ENCODE measurements around the gene ANO6. TPM values are rescaled to one million over a fixed set of nuclear protein-coding genes. Genes with fewer than 3 reads are reported as not detected.

ANO6 gene
- polyA plus RNA-seq, 4 donors = 19.9 to 63.3 (median 29.8) TPM

- FAIRE-seq (no peak), DNase-seq (peak; percentile 49 to 79)
- WGBS, 3 donors = 0 to 1% (median 0%) methylated on average over 64 to 70 of the region's 70 CpGs
- Histone ChIP-seq H3K27me3 (ENCODE audit: control insufficient read depth in 3 of 3, insufficient read depth in 3 of 3, low read length in 3 of 3) (no peaks in the 10 kb centered on the region), H3K36me3 (ENCODE audit: control insufficient read depth in 3 of 3, insufficient read depth in 2 of 3, low read depth in 1 of 3, low read length in 3 of 3) (no peaks in the 10 kb centered on the region), H3K4me3 (ENCODE audit: low read depth in 1 of 3, low read length in 3 of 3) (peak overlapping the region; percentile 62 to 98 (median 92)), H3K4me1 (ENCODE audit: control insufficient read depth in 3 of 3, insufficient read depth in 2 of 3, low read depth in 1 of 3, low read length in 2 of 3) (peaks cover 6 to 28% (median 9%) of the 10 kb centered on the region in 3 donors), H3K27ac (ENCODE audit: low read depth in 1 of 3, low read length in 2 of 3) (peak overlapping the region; percentile 91 to 99 (median 95)), H3K9me3 (ENCODE audit: control insufficient read depth in 2 of 2, insufficient read depth in 1 of 2, low read depth in 1 of 2, low read length in 1 of 2) (no peaks in the 10 kb centered on the region)
These were observed 511 bp downstream of the ANO6 start for GRCh38 chr12:45216230-45216982.

DNA sequence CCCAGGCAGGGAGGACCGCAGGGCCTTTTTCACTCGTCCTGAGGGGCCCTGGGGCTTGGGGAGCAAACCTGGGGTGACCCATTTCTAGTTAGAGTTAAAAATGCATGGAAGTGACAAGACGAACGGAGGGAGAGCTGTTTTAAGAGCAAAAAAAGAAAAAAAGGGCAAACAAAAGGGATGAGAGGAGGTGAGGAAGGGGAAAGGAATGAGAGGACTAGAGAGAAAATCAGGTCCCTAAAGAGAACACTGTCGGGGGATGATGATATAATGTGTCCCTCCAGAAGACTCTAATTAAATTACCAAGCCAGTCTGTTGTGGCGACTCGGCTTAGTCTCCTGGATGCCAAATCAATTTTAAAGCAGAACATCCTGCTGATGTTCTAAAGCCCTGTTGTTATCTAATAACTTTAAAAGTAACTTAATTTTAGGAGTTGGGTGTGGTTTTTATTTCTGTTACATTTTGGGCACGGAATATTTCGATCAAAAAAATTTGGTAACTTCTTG, 1.1 kb downstream of the ANO6 start:
- Histone ChIP-seq H3K4me3 (ENCODE audit: low read depth in 1 of 3, low read length in 3 of 3) (peak overlapping the region; percentile 62 to 98 (median 92)), H3K4me1 (ENCODE audit: control insufficient read depth in 3 of 3, insufficient read depth in 2 of 3, low read depth in 1 of 3, low read length in 2 of 3) (peaks cover 6 to 28% (median 9%) of the 10 kb centered on the region in 3 donors), H3K27ac (ENCODE audit: low read depth in 1 of 3, low read length in 2 of 3) (peak overlapping the region; percentile 91 to 99 (median 95)), H3K36me3 (ENCODE audit: control insufficient read depth in 3 of 3, insufficient read depth in 2 of 3, low read depth in 1 of 3, low read length in 3 of 3) (no peaks in the 10 kb centered on the region), H3K9me3 (ENCODE audit: control insufficient read depth in 2 of 2, insufficient read depth in 1 of 2, low read depth in 1 of 2, low read length in 1 of 2) (no peaks in the 10 kb centered on the region), H3K27me3 (ENCODE audit: control insufficient read depth in 3 of 3, insufficient read depth in 3 of 3, low read length in 3 of 3) (no peaks in the 10 kb centered on the region)
- 4 to 9% (median 7%) methylated on average over 9 of the region's 9 CpGs for WGBS, 3 donors
- FAIRE-seq (no peak), DNase-seq (peak in 1 of 2 donors; percentile 18)

DNA sequence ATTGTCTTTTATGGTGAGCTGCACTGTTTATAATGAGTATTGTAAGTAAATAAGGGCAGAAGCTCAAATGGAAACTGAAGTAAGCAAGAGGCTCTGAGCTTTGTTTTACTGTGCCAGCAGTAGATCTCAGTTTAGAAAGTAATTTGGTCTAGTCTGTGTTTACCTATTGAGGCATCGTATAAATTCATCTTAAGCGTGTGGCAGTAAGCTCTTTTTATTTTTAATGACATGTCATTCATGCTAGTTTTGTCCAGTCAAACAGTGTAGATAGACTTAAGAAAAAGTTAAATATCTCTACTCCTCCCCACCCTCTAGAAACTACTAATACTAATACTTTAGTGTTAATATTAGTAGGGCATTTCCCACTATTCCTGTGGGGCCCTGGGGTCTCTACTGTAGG, 2.0 kb downstream of the ANO6 start:
- FAIRE-seq (no peak), DNase-seq (peak in 1 of 2 donors; percentile 32)
- peak overlapping the region in 2 of 3 donors; percentile 92 to 98 for H3K4me3 ChIP-seq (ENCODE audit: low read depth in 1 of 3, low read length in 3 of 3)
- no peaks in the 10 kb centered on the region for H3K9me3 ChIP-seq (ENCODE audit: control insufficient read depth in 2 of 2, insufficient read depth in 1 of 2, low read depth in 1 of 2, low read length in 1 of 2)
- no peaks in the 10 kb centered on the region for H3K36me3 ChIP-seq (ENCODE audit: control insufficient read depth in 3 of 3, insufficient read depth in 2 of 3, low read depth in 1 of 3, low read length in 3 of 3)
- H3K4me1 ChIP-seq (ENCODE audit: control insufficient read depth in 3 of 3, insufficient read depth in 2 of 3, low read depth in 1 of 3, low read length in 2 of 3) = peaks cover 6 to 28% (median 9%) of the 10 kb centered on the region in 3 donors
- no peaks in the 10 kb centered on the region for H3K27me3 ChIP-seq (ENCODE audit: control insufficient read depth in 3 of 3, insufficient read depth in 3 of 3, low read length in 3 of 3)
- 4 to 34% (median 30%) methylated on average over 2 of the region's 2 CpGs for WGBS, 3 donors
- peak overlapping the region in 2 of 3 donors; percentile 32 to 91 for H3K27ac ChIP-seq (ENCODE audit: low read depth in 1 of 3, low read length in 2 of 3)

DNA sequence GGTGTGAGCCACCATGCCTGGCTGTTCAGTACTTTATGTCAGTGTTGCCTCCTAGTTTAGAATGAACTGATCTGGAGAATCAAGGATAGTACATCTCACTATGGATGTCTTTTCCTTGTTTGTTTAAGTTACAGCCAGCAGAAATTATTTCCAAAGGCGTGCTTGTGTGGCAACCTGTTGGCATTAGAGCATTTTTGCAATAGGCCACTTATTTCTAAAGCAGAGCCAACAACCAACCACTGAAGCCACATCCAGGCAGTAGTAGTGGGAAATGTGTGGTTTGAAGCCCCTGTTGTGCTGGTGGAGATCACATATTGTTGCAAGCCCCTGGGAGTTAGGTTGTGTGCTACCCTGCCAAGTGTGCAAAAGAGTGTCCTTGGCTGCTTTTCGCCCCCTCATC, 3.7 kb downstream of the ANO6 start:
- H3K4me1 ChIP-seq (ENCODE audit: control insufficient read depth in 3 of 3, insufficient read depth in 2 of 3, low read depth in 1 of 3, low read length in 2 of 3) = peaks cover 12 to 28% (median 13%) of the 10 kb centered on the region in 3 donors
- 77 to 84% (median 77%) methylated on average over 2 of the region's 2 CpGs for WGBS, 3 donors
- no peaks in the 10 kb centered on the region for H3K36me3 ChIP-seq (ENCODE audit: control insufficient read depth in 3 of 3, insufficient read depth in 2 of 3, low read depth in 1 of 3, low read length in 3 of 3)
- H3K4me3 ChIP-seq (ENCODE audit: low read depth in 1 of 3, low read length in 3 of 3) = peak overlapping the region in 1 of 3 donors; percentile 27
- H3K27me3 ChIP-seq (ENCODE audit: control insufficient read depth in 3 of 3, insufficient read depth in 3 of 3, low read length in 3 of 3) = no peaks in the 10 kb centered on the region
- DNase-seq (no peak), FAIRE-seq (no peak)
- H3K9me3 ChIP-seq (ENCODE audit: control insufficient read depth in 2 of 2, insufficient read depth in 1 of 2, low read depth in 1 of 2, low read length in 1 of 2) = no peaks in the 10 kb centered on the region
- peak overlapping the region; percentile 5 to 55 (median 51) for H3K27ac ChIP-seq (ENCODE audit: low read depth in 1 of 3, low read length in 2 of 3)

GRCh38 chr12:45220363-45220931, 4.6 kb downstream of the ANO6 start:
- peaks cover 0 to 1% (median 0%) of the 10 kb centered on the region in 3 donors for H3K36me3 ChIP-seq (ENCODE audit: control insufficient read depth in 3 of 3, insufficient read depth in 2 of 3, low read depth in 1 of 3, low read length in 3 of 3)
- DNase-seq (peak; percentile 34 to 84), FAIRE-seq (no peak)
- no peaks in the 10 kb centered on the region for H3K9me3 ChIP-seq (ENCODE audit: control insufficient read depth in 2 of 2, insufficient read depth in 1 of 2, low read depth in 1 of 2, low read length in 1 of 2)
- H3K27ac ChIP-seq (ENCODE audit: low read depth in 1 of 3, low read length in 2 of 3) = peak overlapping the region in 1 of 3 donors; percentile 5
- no peaks in the 10 kb centered on the region for H3K27me3 ChIP-seq (ENCODE audit: control insufficient read depth in 3 of 3, insufficient read depth in 3 of 3, low read length in 3 of 3)
- H3K4me1 ChIP-seq (ENCODE audit: control insufficient read depth in 3 of 3, insufficient read depth in 2 of 3, low read depth in 1 of 3, low read length in 2 of 3) = peaks cover 12 to 28% (median 13%) of the 10 kb centered on the region in 3 donors
- H3K4me3 ChIP-seq (ENCODE audit: low read depth in 1 of 3, low read length in 3 of 3) = peak overlapping the region in 1 of 3 donors; percentile 23

- FAIRE-seq = no peak
- H3K4me3 ChIP-seq (ENCODE audit: low read depth in 1 of 3, low read length in 3 of 3) = peak overlapping the region in 1 of 3 donors; percentile 23
- no peaks in the 10 kb centered on the region for H3K9me3 ChIP-seq (ENCODE audit: control insufficient read depth in 2 of 2, insufficient read depth in 1 of 2, low read depth in 1 of 2, low read length in 1 of 2)
- no peaks in the 10 kb centered on the region for H3K27me3 ChIP-seq (ENCODE audit: control insufficient read depth in 3 of 3, insufficient read depth in 3 of 3, low read length in 3 of 3)
- H3K4me1 ChIP-seq (ENCODE audit: control insufficient read depth in 3 of 3, insufficient read depth in 2 of 3, low read depth in 1 of 3, low read length in 2 of 3) = peaks cover 12 to 28% (median 13%) of the 10 kb centered on the region in 3 donors
- H3K27ac ChIP-seq (ENCODE audit: low read depth in 1 of 3, low read length in 2 of 3) = no peak overlapping the region
- peaks cover 0 to 3% (median 0%) of the 10 kb centered on the region in 3 donors for H3K36me3 ChIP-seq (ENCODE audit: control insufficient read depth in 3 of 3, insufficient read depth in 2 of 3, low read depth in 1 of 3, low read length in 3 of 3)
- WGBS, 3 donors = 92 to 97% (median 93%) methylated on average over 6 of the region's 6 CpGs
- no peak for DNase-seq
These were observed 5.1 kb downstream of the ANO6 start for GRCh38 chr12:45220969-45221368.

- peaks cover 12 to 20% (median 17%) of the 10 kb centered on the region in 3 donors for H3K4me1 ChIP-seq (ENCODE audit: control insufficient read depth in 3 of 3, insufficient read depth in 2 of 3, low read depth in 1 of 3, low read length in 2 of 3)
- H3K27ac ChIP-seq (ENCODE audit: low read depth in 1 of 3, low read length in 2 of 3) = no peak overlapping the region
- WGBS, 3 donors = 28 to 61% (median 29%) methylated on average over 2 of the region's 2 CpGs
- H3K36me3 ChIP-seq (ENCODE audit: control insufficient read depth in 3 of 3, insufficient read depth in 2 of 3, low read depth in 1 of 3, low read length in 3 of 3) = peaks cover 0 to 3% (median 0%) of the 10 kb centered on the region in 3 donors
- H3K27me3 ChIP-seq (ENCODE audit: control insufficient read depth in 3 of 3, insufficient read depth in 3 of 3, low read length in 3 of 3) = no peaks in the 10 kb centered on the region
- no peak overlapping the region for H3K4me3 ChIP-seq (ENCODE audit: low read depth in 1 of 3, low read length in 3 of 3)
- no peak for FAIRE-seq
- no peaks in the 10 kb centered on the region for H3K9me3 ChIP-seq (ENCODE audit: control insufficient read depth in 2 of 2, insufficient read depth in 1 of 2, low read depth in 1 of 2, low read length in 1 of 2)
- DNase-seq = peak; percentile 25 to 63
These were observed 8.0 kb downstream of the ANO6 start for GRCh38 chr12:45223868-45224267.

DNA sequence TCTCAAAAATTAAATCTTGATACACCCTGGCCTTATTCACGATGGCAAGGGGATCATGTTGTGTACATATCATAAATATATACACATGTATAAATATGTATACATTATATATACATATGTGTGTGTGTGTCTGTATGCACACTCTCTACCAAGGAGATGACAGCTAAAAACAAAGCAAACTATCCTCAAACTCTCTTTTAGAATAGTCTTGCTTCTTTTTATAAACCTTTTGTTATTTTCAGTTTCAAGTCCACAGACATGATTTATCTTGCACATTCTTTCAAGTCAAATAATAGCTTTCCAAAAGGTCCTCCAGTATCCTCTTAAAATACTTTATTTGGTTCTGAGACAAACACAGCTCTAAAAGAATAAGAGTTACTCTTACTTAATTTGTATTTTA, 8.4 kb downstream of the ANO6 start:
- no peak overlapping the region for H3K27ac ChIP-seq (ENCODE audit: low read depth in 1 of 3, low read length in 2 of 3)
- no peaks in the 10 kb centered on the region for H3K27me3 ChIP-seq (ENCODE audit: control insufficient read depth in 3 of 3, insufficient read depth in 3 of 3, low read length in 3 of 3)
- DNase-seq (no peak), FAIRE-seq (no peak)
- no peak overlapping the region for H3K4me3 ChIP-seq (ENCODE audit: low read depth in 1 of 3, low read length in 3 of 3)
- peaks cover 0 to 3% (median 0%) of the 10 kb centered on the region in 3 donors for H3K36me3 ChIP-seq (ENCODE audit: control insufficient read depth in 3 of 3, insufficient read depth in 2 of 3, low read depth in 1 of 3, low read length in 3 of 3)
- WGBS, 3 donors = 32 to 66% (median 50%) methylated on average over 1 of the region's 1 CpG
- peaks cover 12 to 17% (median 16%) of the 10 kb centered on the region in 3 donors for H3K4me1 ChIP-seq (ENCODE audit: control insufficient read depth in 3 of 3, insufficient read depth in 2 of 3, low read depth in 1 of 3, low read length in 2 of 3)
- no peaks in the 10 kb centered on the region for H3K9me3 ChIP-seq (ENCODE audit: control insufficient read depth in 2 of 2, insufficient read depth in 1 of 2, low read depth in 1 of 2, low read length in 1 of 2)
